ENCODE data around the gene GHRL. TPM values are rescaled to one million over a fixed set of nuclear protein-coding genes. Genes with fewer than 3 reads are reported as not detected.

The GHRL gene
- total RNA-seq, 1 experiment from 2014 or later, result not detected

GRCh38 chr3:10303785-10304184 lies 11.0 kb upstream of the GHRL start:
- Histone ChIP-seq H3K27me3 (replicated peaks; ENCODE audit: control insufficient read depth, insufficient read depth, low read length) (no peaks in the 10 kb centered on the region), H3K9me3 (no peaks in the 10 kb centered on the region), H3K4me1 (no peaks in the 10 kb centered on the region), H3K36me3 (ENCODE audit: control insufficient read depth, insufficient read depth, low read length) (peaks cover 5% of the 10 kb centered on the region), H3K4me3 (ENCODE audit: low read depth, low read length) (no peak overlapping the region)
- Mint-ChIP-seq H3K36me3 (ENCODE audit: insufficient read depth, unreplicated experiment) (peaks cover 96% of the 10 kb centered on the region), H3K4me3 (ENCODE audit: unreplicated experiment) (no peak overlapping the region), H3K27ac (ENCODE audit: unreplicated experiment) (no peak overlapping the region), H3K27me3 (ENCODE audit: insufficient read depth, unreplicated experiment) (no peaks in the 10 kb centered on the region), H3K4me1 (ENCODE audit: low read depth, unreplicated experiment) (no peaks in the 10 kb centered on the region), H3K9me3 (ENCODE audit: unreplicated experiment) (no peaks in the 10 kb centered on the region)
- no peak for DNase-seq
- BruUV-seq (replicated peaks), result no TSS peak
- POLR2A ChIA-PET, result no interaction called here
- CTCF ChIA-PET, result no interaction called here
- TF ChIP-seq CTCF (IDR thresholded peaks at IDR 0.05; ENCODE audit: insufficient read depth in 1 of 2, low read depth in 1 of 2, low read length in 1 of 2, severe bottlenecking in 1 of 2, unreplicated experiment in 1 of 2), result no peak
- intact Hi-C loops (cut with micrococcal nuclease; ENCODE audit: unreplicated experiment), result no loop called here

- ChIA-PET CTCF (interaction anchor here (0.5 kb wide), 1 partner anchor 234 kb away, joined by 6 read pairs; no protein-coding TSS in a partner anchor), POLR2A (no interaction called here)
- no peak overlapping the region for H3K4me3 Mint-ChIP-seq (ENCODE audit: unreplicated experiment)
- H3K27me3 Mint-ChIP-seq (ENCODE audit: insufficient read depth, unreplicated experiment), result no peaks in the 10 kb centered on the region
- H3K36me3 Mint-ChIP-seq (ENCODE audit: insufficient read depth, unreplicated experiment), result peaks cover 89% of the 10 kb centered on the region
- H3K9me3 Mint-ChIP-seq (ENCODE audit: unreplicated experiment), result no peaks in the 10 kb centered on the region
- peaks cover 5% of the 10 kb centered on the region for H3K36me3 ChIP-seq (ENCODE audit: control insufficient read depth, insufficient read depth, low read length)
- no peaks in the 10 kb centered on the region for H3K9me3 ChIP-seq
- no peak overlapping the region for H3K4me3 ChIP-seq (ENCODE audit: low read depth, low read length)
- H3K27me3 ChIP-seq (replicated peaks; ENCODE audit: control insufficient read depth, insufficient read depth, low read length), result no peaks in the 10 kb centered on the region
- no peaks in the 10 kb centered on the region for H3K4me1 Mint-ChIP-seq (ENCODE audit: low read depth, unreplicated experiment)
- no peak for DNase-seq
- intact Hi-C loops (cut with micrococcal nuclease; ENCODE audit: unreplicated experiment), result no loop called here
- no peak for TF ChIP-seq CTCF (IDR thresholded peaks at IDR 0.05; ENCODE audit: insufficient read depth in 1 of 2, low read depth in 1 of 2, low read length in 1 of 2, severe bottlenecking in 1 of 2, unreplicated experiment in 1 of 2)
- no peak overlapping the region for H3K27ac Mint-ChIP-seq (ENCODE audit: unreplicated experiment)
- no TSS peak for BruUV-seq (replicated peaks)
- no peaks in the 10 kb centered on the region for H3K4me1 ChIP-seq
Observed at GRCh38 chr3:10303105-10303504, 10.4 kb upstream of the GHRL start.

- intact Hi-C loops (cut with micrococcal nuclease; ENCODE audit: unreplicated experiment), result no loop called here
- CTCF ChIA-PET, result interaction anchor here (0.5 kb wide), 1 partner anchor 369 kb away, joined by 8 read pairs; no protein-coding TSS in a partner anchor
- no peak overlapping the region for H3K4me3 Mint-ChIP-seq (ENCODE audit: unreplicated experiment)
- no peak overlapping the region for H3K4me3 ChIP-seq (ENCODE audit: low read depth, low read length)
- H3K27me3 ChIP-seq (replicated peaks; ENCODE audit: control insufficient read depth, insufficient read depth, low read length), result no peaks in the 10 kb centered on the region
- peaks cover 80% of the 10 kb centered on the region for H3K36me3 Mint-ChIP-seq (ENCODE audit: insufficient read depth, unreplicated experiment)
- POLR2A ChIA-PET, result no interaction called here
- no peaks in the 10 kb centered on the region for H3K9me3 Mint-ChIP-seq (ENCODE audit: unreplicated experiment)
- no TSS peak for BruUV-seq (replicated peaks)
- no peak for TF ChIP-seq CTCF (IDR thresholded peaks at IDR 0.05; ENCODE audit: insufficient read depth in 1 of 2, low read depth in 1 of 2, low read length in 1 of 2, severe bottlenecking in 1 of 2, unreplicated experiment in 1 of 2)
- H3K4me1 Mint-ChIP-seq (ENCODE audit: low read depth, unreplicated experiment), result no peaks in the 10 kb centered on the region
- no peaks in the 10 kb centered on the region for H3K27me3 Mint-ChIP-seq (ENCODE audit: insufficient read depth, unreplicated experiment)
- no peak overlapping the region for H3K27ac Mint-ChIP-seq (ENCODE audit: unreplicated experiment)
- H3K36me3 ChIP-seq (ENCODE audit: control insufficient read depth, insufficient read depth, low read length), result peaks cover 5% of the 10 kb centered on the region
- no peaks in the 10 kb centered on the region for H3K9me3 ChIP-seq
- no peaks in the 10 kb centered on the region for H3K4me1 ChIP-seq
- no peak for DNase-seq
Observed at GRCh38 chr3:10300087-10300486, 7.3 kb upstream of the GHRL start.

Measured in Caco-2 (cell line).